Stimulated activated CD8-positive, alpha-beta memory T cell treated with anti-CD3 and anti-CD28 coated beads, Interleukin-4, amount 100 ng/mL, for 4 hours (primary cell): Measurements from ENCODE around the gene MAPK13.
"Not testable (repeated sequence)": the region's sequence is repeated elsewhere in the genome, so short reads cannot be mapped to it uniquely, and the experiment has no call there.

ENCODE experiments used
- DNase-seq, 2 donors: peaks; one replicate each; pipeline ENCODE4 v3.0.0-alpha.2; 2020; ENCODE audit warnings: low read depth in 2 of 2, low spot score in 1 of 2

MAPK13 gene

DNA sequence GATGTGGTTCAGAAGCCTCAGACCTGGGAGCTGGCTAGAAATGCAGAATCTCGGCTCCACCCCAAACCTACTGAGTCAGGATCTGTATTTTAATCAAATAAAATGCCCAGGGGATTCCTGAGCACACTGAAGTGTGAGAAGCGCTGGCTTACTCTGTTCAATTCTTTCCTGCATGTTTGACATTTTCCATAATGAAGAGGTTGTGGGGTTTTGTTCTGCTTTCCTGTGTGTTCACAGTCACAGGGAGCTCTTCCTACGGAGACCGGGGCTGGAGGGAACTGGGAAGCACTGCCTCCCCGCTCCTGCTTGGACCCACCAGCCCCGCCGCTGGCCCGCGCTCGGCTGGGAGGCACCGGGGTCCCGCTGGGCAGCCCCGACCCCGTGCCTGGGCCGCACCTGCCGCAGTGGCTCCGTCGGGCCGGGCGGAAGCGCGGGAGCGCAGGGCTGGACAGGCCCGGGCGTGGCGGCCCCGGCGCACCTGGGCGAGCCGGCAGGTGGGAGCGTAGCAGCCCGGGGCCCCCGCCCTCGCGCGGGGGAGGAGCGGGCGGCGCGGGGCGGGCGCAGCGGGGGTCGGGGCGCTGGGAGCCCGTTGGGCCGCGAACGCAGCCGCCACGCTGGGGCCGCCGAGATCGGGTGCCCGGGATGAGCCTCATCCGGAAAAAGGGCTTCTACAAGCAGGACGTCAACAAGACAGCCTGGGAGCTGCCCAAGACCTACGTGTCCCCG, at the start of gene MAPK13:
Gene MAPK13 (plus strand): TSS at position 573 of the 726 bp plus-strand sequence. CDS start 70 bp downstream, at position 643.
- DNase-seq, result no peak

DNA sequence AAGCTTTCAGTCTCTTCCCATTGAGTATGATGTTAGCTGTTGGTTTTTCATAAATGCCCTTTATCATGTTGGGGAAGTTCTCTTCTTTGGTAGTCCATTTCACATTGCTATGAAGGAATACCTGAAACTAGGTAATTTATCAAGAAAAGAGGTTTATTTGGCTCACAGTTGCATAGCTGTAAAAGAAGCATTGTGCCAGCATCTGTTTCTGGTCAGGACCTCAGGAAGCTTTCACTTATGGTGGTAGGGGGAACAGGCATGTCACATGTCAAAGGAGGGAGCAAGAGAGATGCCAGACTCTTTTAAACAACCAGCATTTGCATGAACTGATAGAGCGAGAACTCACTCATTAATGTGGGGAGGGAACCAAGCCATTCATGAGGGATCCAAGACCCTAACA, 48.0 kb upstream of the MAPK13 start:
- DNase-seq, result no peak

DNA sequence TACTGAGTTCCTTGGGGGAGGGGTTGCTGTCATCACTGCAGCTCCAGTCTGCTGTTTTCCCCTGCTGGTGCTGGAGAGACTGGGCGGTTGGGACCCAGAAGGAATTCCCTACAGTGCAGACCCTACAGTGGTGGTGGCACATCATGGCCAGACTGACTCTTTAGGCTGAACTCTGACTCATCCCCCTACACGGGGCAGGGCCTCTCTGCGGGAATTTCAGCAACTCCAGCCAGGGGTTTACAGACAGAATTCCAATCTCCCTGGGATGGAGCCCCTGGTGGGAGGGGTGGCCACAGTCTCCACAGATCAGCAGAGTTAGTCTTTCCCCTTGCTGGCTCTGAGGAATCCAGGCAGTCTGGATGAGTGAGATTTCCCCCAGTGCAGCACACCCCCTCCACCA, 46.9 kb upstream of the MAPK13 start:
- no peak for DNase-seq

DNA sequence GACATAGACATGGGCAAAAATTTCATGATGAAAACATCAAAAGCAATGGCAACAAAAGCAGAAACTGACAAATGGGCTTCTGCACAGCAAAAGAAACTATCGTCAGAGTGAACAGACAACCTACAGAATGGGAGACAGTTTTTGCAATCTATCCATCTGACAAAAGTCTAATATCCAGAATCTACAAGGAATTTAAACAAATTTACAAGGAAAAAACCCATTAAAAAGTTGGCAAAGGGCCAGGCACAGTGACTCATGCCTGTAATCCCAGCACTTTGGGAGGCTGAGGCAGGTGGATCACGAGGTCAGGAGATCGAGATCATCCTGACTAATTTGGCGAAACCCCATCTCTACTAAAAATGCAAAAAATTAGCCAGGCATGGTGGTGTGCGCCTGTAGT, 42.1 kb upstream of the MAPK13 start:
- DNase-seq, result not testable (repeated sequence)

DNA sequence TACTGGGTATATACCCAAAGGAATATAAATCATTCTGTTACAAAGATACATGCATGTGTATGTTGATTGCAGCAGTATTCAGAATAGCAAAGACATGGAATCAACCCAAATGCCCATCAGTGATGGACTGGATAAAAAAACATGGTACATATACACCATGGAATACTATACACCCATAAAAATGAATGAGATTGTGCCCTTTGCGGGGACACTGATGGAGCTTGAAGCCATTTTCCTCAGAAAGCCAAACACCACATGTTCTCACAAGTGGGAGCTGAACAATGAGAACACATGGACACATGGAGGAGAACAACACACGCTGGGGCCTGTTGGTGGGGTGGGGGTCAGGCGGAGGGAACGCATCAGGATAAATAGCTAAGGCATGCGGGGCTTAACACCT, 41.3 kb upstream of the MAPK13 start:
- no peak for DNase-seq

DNA sequence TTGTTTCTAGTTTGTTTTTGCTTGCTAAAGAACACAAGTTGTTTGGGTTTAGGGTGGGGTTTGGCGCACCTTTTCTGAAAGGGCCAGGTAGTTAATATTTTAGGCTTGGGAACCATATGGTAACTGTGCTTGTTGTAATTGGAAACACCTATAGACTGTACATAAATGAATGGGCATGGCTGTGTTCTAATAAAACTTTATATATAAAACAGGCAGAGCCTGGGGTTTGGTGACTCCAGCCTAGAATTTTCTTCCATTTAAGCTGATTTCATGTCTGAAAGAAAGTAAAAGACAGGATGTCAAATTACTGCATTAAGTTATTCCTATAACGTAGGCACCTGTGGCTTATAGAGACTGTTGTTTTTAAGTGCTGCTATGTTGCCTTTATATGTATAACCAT, 36.1 kb upstream of the MAPK13 start:
- DNase-seq, result no peak

DNA sequence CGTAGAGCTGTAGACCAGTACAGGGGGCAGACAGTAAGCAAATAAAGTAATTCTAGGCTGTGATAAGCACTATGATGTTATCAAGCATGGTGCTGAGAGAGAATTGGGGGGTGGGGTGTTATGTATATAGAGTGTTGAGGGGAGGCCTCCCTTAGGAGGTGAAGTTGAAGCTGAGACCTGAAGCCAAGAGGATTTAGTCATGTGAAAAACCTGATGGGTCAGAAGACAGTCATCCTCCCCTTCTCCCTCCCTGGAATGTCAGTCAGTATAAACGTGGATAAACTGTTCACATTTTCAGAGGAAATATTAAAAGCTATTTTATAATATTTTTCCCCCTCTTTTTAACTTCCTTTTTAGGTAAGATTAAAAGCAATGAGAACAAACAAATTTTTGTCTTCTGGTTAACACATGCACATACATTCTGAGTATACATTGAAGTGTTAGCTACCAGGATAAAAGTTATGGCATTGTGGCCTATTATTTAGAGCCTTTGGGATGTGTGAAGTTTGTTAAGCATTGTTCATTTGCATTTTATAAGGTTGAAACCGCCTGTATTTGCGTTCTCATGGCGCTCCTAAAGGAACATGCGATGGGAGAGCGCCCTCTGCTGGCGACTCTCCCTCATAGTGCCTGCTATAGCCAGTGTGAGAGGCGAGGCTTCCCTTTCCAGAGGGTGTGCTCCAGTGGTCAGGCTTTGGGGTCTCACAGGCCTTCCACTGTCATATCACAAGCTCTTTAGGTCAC, 35.4 kb upstream of the MAPK13 start:
- peak; percentile 56 to 73 for DNase-seq

DNA sequence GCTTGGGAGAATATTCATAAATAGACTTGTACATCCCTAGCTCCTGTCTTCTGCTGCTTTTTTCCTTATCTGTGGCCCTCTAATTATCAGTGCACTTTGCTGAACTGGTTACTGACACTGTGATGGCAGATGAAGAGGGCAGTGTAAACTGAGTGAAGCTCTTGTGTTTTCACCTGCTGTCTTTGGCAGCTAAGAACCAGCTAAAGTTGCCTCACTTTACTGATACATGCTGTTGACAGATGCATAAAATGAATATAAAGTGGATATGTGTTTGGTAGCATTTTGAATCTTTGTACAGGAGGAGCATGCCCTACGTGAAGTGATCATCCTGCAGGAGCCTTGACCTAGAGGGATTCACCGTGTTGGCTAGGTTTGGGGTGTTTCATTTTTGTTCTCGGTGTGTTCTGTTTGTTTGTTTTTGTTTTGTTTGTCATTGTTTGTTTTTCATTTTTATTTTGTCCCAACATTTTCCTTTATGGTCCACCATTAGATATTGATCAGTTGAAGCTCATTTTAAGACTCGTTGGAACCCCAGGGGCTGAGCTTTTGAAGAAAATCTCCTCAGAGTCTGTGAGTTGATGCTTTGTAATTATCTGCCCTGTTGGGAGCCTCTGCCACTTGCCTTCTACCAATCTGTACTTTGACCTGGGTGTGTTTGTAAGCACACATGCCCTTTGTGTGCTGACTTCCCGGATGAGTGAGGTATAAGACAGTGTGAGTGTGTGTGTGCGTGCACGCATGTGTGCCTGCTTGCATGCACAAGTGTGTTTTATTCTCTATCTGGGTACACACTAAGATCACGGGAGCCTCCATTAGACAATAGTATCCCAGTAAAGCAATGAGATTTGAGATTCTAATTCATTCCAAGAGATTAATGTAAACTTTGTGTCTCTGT, 34.6 kb upstream of the MAPK13 start:
- DNase-seq, result no peak

DNA sequence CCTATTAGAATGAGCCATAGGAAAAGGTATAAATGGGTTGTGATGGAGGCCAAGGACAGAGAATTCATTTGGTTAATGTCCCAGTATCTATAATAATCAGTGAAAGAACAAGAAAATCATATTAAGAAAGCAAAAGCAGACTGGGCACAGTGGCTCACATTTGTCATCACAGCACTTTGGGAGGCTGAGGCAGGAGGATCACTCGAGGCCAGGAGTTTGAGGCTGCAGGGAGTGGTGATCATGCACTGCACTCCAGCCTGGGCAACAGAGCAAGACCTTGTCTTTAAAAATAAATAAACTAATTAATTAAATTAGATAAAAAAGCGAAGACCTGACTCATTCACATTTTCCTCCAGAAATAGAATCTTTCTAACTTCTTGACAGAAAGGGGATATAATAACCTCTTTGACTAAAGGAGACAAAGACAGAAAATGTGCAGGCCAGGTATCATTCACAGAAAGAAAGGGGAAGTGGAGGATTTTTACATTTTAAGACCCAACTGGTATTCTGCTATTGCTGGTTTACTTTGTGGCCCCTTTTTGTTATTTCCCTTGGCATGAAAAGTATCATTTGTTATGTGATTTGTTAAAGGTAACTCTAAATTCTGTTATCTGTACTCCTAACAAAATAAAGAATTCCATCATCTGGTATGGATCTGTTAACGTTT, 31.9 kb upstream of the MAPK13 start:
- DNase-seq, result no peak

DNA sequence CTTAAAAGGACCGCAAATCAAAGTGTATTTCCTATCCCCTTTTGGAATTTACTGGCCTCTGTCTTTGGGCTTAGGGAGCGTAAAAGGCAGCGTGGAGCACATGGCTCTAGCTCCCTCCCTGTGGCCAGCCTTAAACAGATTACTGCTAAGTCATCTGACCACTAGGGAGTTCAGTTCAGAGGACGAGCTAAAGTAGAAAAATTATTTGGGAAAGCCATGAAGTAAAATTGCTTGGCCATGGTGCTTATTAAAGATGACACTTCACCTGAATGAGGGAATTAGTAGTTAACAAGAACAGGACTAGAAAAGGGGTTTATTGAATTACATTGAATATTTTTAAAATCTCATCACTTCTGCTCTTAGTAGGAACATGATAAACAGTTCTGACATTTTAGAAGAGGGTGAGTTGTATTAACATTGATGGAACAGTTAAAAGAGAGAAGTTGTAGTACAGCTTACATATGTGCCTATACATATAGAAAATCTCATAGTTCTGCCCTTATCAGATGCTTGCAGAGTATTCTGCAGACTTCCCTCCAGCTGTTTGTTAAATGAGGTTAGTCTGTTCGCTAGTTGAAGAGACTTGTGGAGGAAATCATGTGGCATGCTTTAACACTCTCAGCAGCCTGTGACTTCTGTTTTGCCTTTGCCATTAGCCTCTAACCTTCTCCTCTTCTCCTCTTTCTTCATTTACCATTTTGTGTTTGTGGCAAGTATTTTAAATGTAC, 31.2 kb upstream of the MAPK13 start:
- no peak for DNase-seq

DNA sequence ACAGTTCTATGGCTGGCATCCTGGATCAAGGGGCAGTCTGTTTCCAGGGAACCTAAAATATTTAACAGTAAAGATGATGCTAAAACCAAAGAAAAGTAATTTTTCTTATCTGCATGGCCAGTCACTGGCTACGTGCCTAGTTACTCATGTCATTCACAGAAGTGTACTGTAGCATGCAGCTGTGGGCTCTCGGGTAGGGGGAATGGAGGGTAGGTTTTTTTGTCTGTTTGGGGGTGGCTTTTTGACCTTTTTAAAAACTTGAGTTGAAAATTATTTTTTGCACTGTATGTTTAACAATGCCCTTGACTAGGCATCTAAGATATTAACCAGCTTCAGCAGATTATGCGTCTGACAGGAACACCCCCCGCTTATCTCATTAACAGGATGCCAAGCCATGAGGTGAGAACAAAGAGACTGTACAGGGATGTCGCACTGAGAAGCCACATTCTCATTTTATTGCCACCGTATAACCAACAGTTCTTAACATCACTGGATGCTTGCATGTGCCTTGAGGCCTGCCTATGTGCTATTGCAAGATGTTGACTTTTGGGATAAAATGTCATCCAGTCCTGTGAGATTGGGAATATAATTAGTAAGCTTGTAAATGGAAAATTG, 30.3 kb upstream of the MAPK13 start:
- no peak for DNase-seq

DNA sequence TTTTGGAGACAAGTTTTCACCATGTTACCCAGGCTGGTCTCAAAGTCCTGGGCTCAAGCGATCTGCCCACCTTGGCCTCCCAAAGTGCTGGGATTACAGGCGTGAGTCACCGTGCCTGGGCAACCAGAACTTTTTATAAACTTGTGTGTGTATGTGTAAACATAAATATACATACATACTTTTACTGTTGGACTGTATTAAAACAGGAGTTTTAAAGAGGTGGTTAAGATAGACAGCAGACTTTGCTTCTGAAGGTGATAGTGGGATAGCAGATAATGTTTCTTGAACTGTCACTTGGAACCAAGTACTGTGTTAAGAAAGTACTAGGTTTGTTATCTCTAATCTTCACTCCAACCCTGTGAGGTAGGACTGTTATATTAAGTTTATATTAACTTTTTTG, 28.6 kb upstream of the MAPK13 start:
- DNase-seq, result no peak

DNA sequence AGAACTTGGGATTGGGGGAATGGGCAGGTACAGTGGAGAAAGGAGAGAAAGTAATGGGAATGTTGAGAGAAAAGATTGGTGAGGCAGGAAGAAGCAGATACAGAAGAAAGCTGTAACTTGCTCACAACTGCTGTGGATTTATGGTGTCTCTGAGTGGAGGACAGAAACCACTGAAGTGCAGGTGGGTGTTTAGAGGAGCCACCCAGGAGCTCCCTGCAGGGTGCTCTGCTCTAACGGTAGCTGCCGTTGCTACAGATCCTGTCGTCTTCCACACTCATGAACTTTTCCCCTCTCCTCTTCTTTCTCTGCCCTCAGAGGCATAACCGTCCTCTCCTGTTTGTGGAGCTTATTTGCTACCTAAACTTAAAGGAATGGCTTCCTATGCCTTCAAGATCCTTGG, 27.5 kb upstream of the MAPK13 start:
- no peak for DNase-seq

DNA sequence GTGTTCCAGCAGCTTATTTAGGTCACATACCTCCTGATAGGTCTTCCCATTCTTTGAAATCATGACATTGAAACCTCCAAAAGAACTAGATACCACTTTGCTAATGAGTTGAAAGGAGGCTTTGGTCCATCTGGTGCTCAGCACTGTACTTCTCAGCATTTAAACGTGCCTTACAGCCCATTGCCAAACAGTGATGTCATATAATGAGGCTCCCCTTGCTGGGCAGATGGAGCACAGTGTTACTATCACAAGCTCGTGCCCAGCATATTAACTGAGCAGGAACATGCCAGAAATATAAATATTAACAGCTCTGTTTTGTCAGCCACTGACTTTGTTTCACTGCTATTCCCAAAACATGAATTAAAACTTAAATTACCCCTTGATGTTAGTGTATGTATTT, 25.5 kb upstream of the MAPK13 start:
- DNase-seq, result no peak

DNA sequence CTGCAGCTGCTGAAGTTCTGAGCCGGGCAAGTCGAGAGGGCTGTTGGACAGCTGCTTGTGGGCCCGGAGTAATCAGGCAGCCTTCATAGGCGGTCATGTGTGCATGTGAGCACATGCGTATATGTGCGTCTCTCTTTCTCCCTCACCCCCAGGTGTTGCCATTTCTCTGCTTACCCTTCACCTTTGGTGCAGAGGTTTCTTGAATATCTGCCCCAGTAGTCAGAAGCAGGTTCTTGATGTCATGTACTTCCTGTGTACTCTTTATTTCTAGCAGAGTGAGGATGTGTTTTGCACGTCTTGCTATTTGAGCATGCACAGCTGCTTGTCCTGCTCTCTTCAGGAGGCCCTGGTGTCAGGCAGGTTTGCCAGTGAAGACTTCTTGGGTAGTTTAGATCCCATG, 21.2 kb upstream of the MAPK13 start:
- no peak for DNase-seq

DNA sequence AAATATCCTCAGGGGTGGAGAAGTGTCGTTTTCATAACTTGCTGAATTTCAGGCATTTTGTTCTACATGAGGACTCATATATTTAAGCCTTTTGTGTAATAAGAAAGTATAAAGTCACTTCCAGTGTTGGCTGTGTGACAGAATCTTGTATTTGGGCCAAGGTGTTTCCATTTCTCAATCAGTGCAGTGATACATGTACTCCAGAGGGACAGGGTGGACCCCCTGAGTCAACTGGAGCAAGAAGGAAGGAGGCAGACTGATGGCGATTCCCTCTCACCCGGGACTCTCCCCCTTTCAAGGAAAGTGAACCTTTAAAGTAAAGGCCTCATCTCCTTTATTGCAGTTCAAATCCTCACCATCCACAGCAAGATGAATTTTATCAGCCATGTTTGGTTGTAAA, 20.3 kb upstream of the MAPK13 start:
- no peak for DNase-seq

DNA sequence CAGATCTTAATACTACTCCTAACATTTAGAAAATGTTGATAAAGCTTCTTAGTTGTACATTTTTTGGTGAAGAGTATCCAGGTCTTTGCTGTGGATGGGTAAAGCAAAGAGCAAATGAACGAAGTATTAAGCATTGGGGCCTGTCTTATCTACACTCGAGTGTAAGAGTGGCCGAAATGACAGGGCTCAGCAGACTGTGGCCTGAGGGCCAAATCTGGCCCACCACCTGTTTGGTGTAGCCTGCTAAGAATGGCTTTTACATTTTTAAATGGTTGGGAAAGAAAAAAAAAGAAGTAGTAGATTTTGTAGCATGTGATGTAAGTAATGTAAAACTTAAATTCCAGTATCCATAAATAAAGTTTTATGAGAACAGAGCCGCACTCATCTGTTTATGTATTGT, 19.4 kb upstream of the MAPK13 start:
- DNase-seq, result no peak

DNA sequence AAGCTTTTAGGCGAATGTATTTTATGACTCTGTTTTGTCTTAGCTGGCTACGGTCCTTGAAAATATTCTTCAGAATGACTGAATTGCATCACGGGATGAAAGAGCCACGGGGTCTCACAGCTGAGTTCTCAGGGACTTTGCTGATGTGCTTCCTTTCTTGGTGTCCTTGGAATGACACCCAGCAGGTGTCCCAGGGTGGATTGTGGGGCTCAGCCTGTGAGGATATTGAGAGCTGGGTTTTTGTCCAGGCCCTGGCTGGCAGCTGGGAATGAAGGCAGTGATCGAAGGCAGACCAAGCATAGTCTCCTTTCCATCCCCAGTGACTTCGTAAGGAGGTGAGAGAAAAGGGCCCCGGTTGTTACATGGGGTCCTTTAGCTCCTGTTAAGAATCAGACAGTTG, 18.8 kb upstream of the MAPK13 start:
- no peak for DNase-seq

DNA sequence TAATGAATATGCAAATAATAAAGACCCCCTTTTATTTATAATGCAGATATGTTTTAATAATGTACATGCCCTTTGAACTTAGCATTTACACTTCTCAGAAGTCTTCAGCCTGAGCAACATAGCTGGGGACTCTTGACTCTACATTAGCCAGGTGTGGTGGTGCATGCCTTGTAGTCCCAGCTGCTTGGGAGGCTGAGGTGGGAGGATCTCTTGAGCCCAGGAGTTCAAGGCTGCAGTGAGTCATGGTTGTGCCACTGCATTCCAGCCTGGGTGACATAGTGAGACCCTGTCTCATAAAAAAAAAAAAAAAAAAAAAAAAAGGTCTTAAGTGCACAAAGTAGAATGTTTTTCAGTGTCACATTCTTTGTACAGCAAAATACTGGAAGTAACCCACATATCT, 17.3 kb upstream of the MAPK13 start:
- DNase-seq, result no peak

DNA sequence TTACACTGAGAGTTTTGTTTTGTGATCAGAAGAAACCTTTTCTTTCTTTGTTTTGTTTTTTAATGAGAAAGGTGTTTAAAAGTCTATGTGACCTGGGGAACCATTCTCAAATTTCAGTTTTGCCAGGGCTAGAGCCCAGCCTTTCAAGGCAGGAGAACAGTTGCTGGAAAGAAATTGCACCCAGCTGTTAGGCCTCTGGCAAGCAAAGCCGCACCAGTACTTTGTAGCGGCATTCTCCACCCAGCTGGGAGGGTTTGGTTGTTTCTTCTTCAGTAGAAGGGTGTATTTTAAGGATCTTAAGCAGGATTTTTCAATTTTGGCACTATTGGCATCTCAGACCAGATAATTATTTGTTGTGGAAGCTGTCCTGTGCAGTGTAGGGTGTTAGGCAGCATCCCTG, 16.6 kb upstream of the MAPK13 start:
- no peak for DNase-seq
